Measurements from ENCODE around the gene DCDC2C.

DCDC2C gene

DNA sequence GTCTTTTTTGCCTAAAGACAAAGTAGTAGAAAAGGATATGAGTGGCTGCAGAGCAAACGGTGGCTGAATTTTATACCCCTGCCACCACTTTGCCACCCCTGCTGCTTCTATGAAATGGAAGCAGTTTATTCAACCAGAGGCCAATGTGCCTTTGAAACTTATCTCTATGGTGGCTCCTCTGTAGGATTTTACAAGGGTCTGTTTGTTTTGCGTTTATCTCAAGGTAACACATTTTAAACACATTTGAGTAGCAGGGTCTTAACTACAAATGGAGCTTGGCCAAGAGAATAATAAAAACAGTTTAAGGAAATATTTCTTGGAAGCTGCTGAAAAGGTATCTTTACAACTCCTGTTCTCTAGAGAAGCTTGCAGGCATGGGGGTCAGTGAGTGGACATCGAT is 39.3 kb upstream of the DCDC2C start:
- ChIA-PET POLR2A (no interaction called here), CTCF (no interaction called here)
- H3K4me1 ChIP-seq (ENCODE audit: control insufficient read depth, insufficient read depth, low read length): no peaks in the 10 kb centered on the region
- H3K4me3 ChIP-seq (ENCODE audit: low read depth, low read length): no peak overlapping the region
- H3K36me3 ChIP-seq (ENCODE audit: control insufficient read depth in 2 of 2, insufficient read depth in 1 of 2, low read length in 2 of 2): no peaks in the 10 kb centered on the region
- no peaks in the 10 kb centered on the region for H3K9me3 ChIP-seq (ENCODE audit: control insufficient read depth, insufficient read depth, low read depth, low read length)
- H3K27ac ChIP-seq (ENCODE audit: extremely low read depth, low read depth, low read length): no peak overlapping the region
- TF ChIP-seq, protein P1, sequence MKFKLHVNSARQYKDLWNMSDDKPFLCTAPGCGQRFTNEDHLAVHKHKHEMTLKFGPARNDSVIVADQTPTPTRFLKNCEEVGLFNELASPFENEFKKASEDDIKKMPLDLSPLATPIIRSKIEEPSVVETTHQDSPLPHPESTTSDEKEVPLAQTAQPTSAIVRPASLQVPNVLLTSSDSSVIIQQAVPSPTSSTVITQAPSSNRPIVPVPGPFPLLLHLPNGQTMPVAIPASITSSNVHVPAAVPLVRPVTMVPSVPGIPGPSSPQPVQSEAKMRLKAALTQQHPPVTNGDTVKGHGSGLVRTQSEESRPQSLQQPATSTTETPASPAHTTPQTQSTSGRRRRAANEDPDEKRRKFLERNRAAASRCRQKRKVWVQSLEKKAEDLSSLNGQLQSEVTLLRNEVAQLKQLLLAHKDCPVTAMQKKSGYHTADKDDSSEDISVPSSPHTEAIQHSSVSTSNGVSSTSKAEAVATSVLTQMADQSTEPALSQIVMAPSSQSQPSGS (tag by site-specific recombination; IDR thresholded peaks at IDR 0.05; ENCODE audit: low read depth): no peak
- TF ChIP-seq ZNF623 (tag by site-specific recombination; IDR thresholded peaks at IDR 0.05) (no peak), ZNF776 (tag by site-specific recombination; IDR thresholded peaks at IDR 0.05; ENCODE audit: borderline replicate concordance) (no peak), SALL2 (tag by site-specific recombination; IDR thresholded peaks at IDR 0.05; ENCODE audit: borderline replicate concordance) (no peak), PRDM1 (tag by site-specific recombination; IDR thresholded peaks at IDR 0.05) (no peak)
- TF ChIP-seq, protein P2, sequence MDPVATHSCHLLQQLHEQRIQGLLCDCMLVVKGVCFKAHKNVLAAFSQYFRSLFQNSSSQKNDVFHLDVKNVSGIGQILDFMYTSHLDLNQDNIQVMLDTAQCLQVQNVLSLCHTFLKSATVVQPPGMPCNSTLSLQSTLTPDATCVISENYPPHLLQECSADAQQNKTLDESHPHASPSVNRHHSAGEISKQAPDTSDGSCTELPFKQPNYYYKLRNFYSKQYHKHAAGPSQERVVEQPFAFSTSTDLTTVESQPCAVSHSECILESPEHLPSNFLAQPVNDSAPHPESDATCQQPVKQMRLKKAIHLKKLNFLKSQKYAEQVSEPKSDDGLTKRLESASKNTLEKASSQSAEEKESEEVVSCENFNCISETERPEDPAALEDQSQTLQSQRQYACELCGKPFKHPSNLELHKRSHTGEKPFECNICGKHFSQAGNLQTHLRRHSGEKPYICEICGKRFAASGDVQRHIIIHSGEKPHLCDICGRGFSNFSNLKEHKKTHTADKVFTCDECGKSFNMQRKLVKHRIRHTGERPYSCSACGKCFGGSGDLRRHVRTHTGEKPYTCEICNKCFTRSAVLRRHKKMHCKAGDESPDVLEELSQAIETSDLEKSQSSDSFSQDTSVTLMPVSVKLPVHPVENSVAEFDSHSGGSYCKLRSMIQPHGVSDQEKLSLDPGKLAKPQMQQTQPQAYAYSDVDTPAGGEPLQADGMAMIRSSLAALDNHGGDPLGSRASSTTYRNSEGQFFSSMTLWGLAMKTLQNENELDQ (tag by site-specific recombination; IDR thresholded peaks at IDR 0.05; ENCODE audit: low read depth): no peak

DNA sequence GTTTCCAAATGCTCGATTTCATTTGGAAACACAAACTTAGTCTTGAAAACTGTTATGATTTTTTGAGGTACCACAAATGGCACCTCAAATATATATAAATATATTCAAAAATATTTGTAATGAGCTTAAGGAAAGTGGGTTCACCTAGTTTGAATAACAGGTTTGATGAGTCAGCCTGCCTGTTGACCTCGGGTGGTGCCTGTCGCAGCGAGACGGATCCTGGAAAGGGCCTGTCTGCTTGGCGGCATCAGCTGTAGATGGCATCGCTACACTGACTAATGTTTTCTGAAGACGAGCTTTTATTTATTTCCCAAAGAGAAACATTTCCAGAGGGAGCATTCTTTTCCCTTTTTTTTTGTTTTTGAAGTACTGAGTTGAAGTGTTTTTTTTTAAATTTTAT is 38.5 kb upstream of the DCDC2C start:
- POLR2A ChIA-PET: no interaction called here
- H3K9me3 ChIP-seq (ENCODE audit: control insufficient read depth, insufficient read depth, low read depth, low read length): no peaks in the 10 kb centered on the region
- no peaks in the 10 kb centered on the region for H3K4me1 ChIP-seq (ENCODE audit: control insufficient read depth, insufficient read depth, low read length)
- no peak for TF ChIP-seq ZNF510 (tag by site-specific recombination; IDR thresholded peaks at IDR 0.05; ENCODE audit: insufficient replicate concordance)
- no peaks in the 10 kb centered on the region for H3K36me3 ChIP-seq (ENCODE audit: control insufficient read depth in 2 of 2, insufficient read depth in 1 of 2, low read length in 2 of 2)
- no peak overlapping the region for H3K4me3 ChIP-seq (ENCODE audit: low read depth, low read length)
- CTCF ChIA-PET: interaction anchor here (0.6 kb wide), 2 partner anchors 9 to 52 kb away, joined by 3 to 8 read pairs; no protein-coding TSS in a partner anchor
- H3K27ac ChIP-seq (ENCODE audit: extremely low read depth, low read depth, low read length): no peak overlapping the region

DNA sequence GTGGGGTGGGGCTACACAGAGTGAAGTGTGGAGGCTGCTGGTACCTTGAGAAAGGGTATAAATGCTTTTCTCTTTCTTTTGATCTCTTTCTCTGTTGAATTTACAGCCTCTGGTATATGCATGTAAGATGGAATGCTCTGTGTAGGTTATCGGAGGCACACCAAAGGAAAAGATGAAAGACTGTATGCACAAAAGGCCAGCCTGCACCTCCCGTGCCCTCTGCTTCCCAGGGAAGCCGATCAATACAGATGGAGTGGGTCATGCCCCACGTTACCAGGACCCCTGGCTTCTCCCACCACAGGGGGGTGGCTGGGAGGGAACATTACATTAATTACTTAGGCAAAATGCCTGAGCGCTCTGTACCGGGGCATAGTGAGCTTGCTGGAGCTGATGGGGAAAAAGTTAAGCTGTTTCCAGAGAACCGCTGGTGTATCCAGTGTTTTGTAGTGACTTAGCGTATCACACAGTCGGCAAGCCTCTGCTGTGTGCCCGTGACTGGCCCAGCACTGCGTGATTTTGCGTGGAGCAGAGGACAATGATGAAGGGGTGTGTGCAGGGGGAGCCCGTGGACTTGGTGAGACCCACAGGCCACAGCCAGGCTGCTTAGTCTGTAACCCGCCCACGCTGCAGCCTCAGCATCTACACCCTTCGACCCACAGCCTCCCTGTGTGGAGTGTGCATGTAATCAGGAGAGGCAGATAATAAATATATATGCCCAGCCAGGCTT is 37.3 kb upstream of the DCDC2C start:
- no peaks in the 10 kb centered on the region for H3K9me3 ChIP-seq (ENCODE audit: control insufficient read depth, insufficient read depth, low read depth, low read length)
- TF ChIP-seq, protein P3, sequence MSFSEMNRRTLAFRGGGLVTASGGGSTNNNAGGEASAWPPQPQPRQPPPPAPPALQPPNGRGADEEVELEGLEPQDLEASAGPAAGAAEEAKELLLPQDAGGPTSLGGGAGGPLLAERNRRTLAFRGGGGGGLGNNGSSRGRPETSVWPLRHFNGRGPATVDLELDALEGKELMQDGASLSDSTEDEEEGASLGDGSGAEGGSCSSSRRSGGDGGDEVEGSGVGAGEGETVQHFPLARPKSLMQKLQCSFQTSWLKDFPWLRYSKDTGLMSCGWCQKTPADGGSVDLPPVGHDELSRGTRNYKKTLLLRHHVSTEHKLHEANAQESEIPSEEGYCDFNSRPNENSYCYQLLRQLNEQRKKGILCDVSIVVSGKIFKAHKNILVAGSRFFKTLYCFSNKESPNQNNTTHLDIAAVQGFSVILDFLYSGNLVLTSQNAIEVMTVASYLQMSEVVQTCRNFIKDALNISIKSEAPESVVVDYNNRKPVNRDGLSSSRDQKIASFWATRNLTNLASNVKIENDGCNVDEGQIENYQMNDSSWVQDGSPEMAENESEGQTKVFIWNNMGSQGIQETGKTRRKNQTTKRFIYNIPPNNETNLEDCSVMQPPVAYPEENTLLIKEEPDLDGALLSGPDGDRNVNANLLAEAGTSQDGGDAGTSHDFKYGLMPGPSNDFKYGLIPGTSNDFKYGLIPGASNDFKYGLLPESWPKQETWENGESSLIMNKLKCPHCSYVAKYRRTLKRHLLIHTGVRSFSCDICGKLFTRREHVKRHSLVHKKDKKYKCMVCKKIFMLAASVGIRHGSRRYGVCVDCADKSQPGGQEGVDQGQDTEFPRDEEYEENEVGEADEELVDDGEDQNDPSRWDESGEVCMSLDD (tag by site-specific recombination; IDR thresholded peaks at IDR 0.05): no peak
- TF ChIP-seq ZBTB1 (tag by site-specific recombination; IDR thresholded peaks at IDR 0.05) (no peak), ZSCAN23 (tag by site-specific recombination; IDR thresholded peaks at IDR 0.05) (no peak), ZNF560 (tag by site-specific recombination; IDR thresholded peaks at IDR 0.05; ENCODE audit: borderline replicate concordance) (no peak), ZNF2 (tag by site-specific recombination; IDR thresholded peaks at IDR 0.05) (no peak), SETDB1 (IDR thresholded peaks at IDR 0.05; ENCODE audit: insufficient read length, low read length) (no peak), ZNF19 (tag by site-specific recombination; IDR thresholded peaks at IDR 0.05; ENCODE audit: low read depth) (no peak), ZNF211 (tag by site-specific recombination; IDR thresholded peaks at IDR 0.05; ENCODE audit: low read depth) (no peak)
- TF ChIP-seq, protein P4, sequence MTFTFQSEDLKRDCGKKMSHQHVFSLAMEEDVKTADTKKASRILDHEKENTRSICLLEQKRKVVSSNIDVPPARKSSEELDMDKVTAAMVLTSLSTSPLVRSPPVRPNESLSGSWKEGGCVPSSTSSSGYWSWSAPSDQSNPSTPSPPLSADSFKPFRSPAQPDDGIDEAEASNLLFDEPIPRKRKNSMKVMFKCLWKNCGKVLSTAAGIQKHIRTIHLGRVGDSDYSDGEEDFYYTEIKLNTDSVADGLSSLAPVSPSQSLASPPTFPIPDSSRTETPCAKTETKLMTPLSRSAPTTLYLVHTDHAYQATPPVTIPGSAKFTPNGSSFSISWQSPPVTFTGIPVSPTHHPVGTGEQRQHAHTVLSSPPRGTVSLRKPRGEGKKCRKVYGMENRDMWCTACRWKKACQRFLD (tag by site-specific recombination; IDR thresholded peaks at IDR 0.05): no peak
- H3K27ac ChIP-seq (ENCODE audit: extremely low read depth, low read depth, low read length): no peak overlapping the region
- no peak overlapping the region for H3K4me3 ChIP-seq (ENCODE audit: low read depth, low read length)
- no peaks in the 10 kb centered on the region for H3K4me1 ChIP-seq (ENCODE audit: control insufficient read depth, insufficient read depth, low read length)
- ChIA-PET POLR2A (no interaction called here), CTCF (interaction anchor here (0.5 kb wide), 2 partner anchors 14 to 242 kb away, joined by 3 read pairs; no protein-coding TSS in a partner anchor)
- no peaks in the 10 kb centered on the region for H3K36me3 ChIP-seq (ENCODE audit: control insufficient read depth in 2 of 2, insufficient read depth in 1 of 2, low read length in 2 of 2)

All from HEK293 (cell line).